Smooth muscle cell of the coronary artery (primary cell): ENCODE measurements around the gene REV3L. TPM values are rescaled to one million over a fixed set of nuclear protein-coding genes. Genes with fewer than 3 reads are reported as not detected.

ENCODE experiments used
- total RNA-seq: library from RNA; depleted of rRNA; stranded (reverse); fragments of >200 nt; gene quantifications from 2 replicates; pipeline ENCODE4 v1.2.3, GENCODE V29; 2014; ENCODE audit warnings: low replicate concordance

The REV3L gene
- 16.4 and 59.0 TPM in 2 replicates for total RNA-seq

GRCh38 chr6:111482959-111483735, at the start of gene REV3L:
Gene REV3L, minus strand, starts transcription at chr6:111483218. Its CDS starts 330 bp downstream, at chr6:111482888.

Other genes starting within 250 kb of the REV3L start
- gene TRAF3IP2, start 122.7 kb upstream of the REV3L start, total RNA-seq = 8.9 and 29.4 TPM in 2 replicates